Gastrocnemius medialis (tissue), 4 donors: ENCODE results near the gene TDRD3.

ENCODE experiments used
- POLR2A ChIP-seq, 2 donors: fragments of 450-650 bp; IDR thresholded peaks; one replicate each; pipeline ENCODE4 v1.6.1; 2017; ENCODE audit warnings: antibody characterized with exemption in 2 of 2, mild to moderate bottlenecking in 2 of 2, moderate library complexity in 2 of 2
- TF ChIP-seq, protein P1 (sequence below), 5 experiments: fragments of 450-650 bp in 3 of 5; fragments of 200-600 bp in 2 of 5; sonication (generic) in 2 of 5; IDR thresholded peaks in 4 of 5; conservative IDR thresholded peaks in 1 of 5; 1 replicate in 4 of 5; 2 replicates in 1 of 5; pipeline ENCODE4 v1.5.1; 2016 to 2019; ENCODE audit warnings: antibody characterized with exemption in 5 of 5, mild to moderate bottlenecking in 3 of 5, moderate library complexity in 3 of 5

GRCh38 chr13:60583911-60584753, 187.1 kb downstream of the TDRD3 start:
- TF ChIP-seq, protein P1, sequence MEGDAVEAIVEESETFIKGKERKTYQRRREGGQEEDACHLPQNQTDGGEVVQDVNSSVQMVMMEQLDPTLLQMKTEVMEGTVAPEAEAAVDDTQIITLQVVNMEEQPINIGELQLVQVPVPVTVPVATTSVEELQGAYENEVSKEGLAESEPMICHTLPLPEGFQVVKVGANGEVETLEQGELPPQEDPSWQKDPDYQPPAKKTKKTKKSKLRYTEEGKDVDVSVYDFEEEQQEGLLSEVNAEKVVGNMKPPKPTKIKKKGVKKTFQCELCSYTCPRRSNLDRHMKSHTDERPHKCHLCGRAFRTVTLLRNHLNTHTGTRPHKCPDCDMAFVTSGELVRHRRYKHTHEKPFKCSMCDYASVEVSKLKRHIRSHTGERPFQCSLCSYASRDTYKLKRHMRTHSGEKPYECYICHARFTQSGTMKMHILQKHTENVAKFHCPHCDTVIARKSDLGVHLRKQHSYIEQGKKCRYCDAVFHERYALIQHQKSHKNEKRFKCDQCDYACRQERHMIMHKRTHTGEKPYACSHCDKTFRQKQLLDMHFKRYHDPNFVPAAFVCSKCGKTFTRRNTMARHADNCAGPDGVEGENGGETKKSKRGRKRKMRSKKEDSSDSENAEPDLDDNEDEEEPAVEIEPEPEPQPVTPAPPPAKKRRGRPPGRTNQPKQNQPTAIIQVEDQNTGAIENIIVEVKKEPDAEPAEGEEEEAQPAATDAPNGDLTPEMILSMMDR (IDR thresholded peaks at IDR 0.05 in 4 of 5, conservative IDR thresholded peaks at IDR 0.05 in 1 of 5) = no peak
- no peak for TF ChIP-seq POLR2A (IDR thresholded peaks at IDR 0.05)
